HTR-8/SVneo (cell line): ENCODE results near the gene ZC3H8.
A peak's percentile ranks its signal among the peaks of the same experiment; 100 is the strongest.
"Not testable (repeated sequence)": the region's sequence is repeated elsewhere in the genome, so short reads cannot be mapped to it uniquely, and the experiment has no call there.

Experiments
- DNase-seq: peaks from one replicate; pipeline ENCODE4 v3.0.0; 2011; ENCODE audit warnings: low spot score, mixed read lengths; ENCODE audit not compliant: insufficient read length
- FAIRE-seq: peaks from 2 replicates; lab custom pipeline; 2011; peaks lifted over from hg19 to GRCh38; lab: Jason Lieb, UNC

Gene ZC3H8

DNA sequence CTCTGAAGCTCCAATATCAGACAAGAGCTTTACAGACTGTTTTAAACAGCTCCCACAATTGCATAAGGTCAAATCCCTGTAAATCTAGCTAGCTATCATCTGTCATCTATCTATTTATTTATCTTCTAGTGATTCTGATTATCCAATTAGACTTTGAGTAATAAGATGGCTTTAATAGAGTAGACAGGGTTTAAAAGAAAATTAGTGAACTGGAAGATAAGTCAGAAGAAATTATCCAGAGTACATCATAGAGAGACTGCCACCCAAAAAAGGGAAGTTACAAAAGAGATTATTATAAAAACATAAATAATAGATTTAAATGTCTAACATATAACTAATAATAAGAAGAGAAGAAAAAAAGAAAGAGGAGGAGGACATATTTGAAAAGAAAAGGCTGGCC is 8.0 kb upstream of the ZC3H8 start:
- FAIRE-seq (no peak), DNase-seq (no peak)

DNA sequence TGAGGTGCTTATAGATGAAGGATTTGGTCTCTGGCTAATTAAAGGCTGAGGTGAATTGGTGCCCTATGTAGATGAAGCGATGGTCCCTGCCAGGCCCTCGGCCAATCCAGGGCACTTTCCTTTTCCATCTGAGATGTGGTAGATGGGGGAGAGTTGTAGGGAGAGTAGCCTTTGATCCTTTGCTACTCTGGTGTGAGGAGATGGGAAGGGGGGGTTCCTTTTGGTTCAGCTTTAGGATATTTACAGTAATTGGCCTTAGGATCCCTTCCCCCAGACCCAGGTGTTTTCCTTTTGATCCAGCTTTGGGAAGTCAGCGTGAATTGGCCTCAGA is 5.4 kb upstream of the ZC3H8 start:
- no peak for FAIRE-seq

DNA sequence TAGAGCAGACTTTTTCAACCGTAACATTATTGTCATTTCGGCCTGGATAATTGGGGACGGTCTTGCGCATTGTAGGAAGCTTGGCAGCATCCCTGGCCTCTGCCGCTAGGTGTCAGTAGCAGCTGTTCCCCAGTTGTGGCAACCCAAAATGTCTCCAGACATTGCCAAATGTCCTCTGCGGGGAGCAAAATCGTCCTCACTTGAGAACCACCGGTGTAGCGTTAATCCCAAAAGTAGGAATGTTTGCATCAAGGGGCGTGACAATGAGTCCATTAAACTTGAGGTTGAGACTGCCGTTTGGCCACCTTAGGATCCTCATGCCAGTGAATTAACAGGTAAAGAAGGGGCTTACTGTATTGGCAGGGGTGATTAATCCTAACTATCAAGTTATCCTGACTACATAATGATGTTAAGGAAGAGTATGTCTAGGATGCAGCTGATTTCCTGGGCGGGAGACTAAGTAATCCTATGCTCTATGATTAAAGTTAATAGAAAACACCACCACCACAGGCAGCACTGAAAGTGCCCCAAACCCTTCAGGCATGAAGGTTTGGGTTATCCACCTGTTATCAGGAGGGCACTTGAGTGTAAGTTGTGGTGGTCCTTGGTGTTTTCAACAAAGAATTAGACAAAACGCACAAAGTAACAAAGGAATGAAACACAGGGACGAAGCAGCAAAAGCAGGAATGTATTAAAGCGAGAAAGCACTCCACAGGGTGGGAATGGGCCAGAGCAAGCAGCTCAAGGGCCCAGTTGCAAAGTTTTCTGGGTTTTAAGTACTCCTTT is 4.9 kb upstream of the ZC3H8 start:
- DNase-seq (peak; percentile 50), FAIRE-seq (peak; percentile 58)

More for the DNA sequence above, 5.4 kb upstream of the ZC3H8 start:
- DNase-seq, result no peak

DNA sequence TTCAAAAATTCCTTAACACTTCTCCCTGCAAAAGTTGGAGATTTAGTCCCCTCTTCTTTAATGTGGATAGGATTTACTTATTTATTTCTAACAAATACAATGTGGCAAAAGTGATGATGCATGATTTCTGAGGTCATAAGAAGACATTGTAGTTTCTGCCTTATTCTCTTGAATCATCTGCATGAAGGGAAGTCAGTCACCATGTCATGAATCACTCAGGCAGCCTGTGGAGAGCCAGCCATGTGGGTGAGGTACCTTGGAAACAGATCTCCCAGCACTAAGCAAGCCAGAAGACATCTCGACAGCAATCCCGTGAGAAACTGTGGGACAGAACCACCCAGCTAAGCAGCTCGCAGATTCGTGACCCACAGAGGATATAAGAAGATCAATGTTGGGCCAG is 2.7 kb upstream of the ZC3H8 start:
- FAIRE-seq, result no peak
- DNase-seq, result no peak

GRCh38 chr2:112256654-112257053 is 1.8 kb upstream of the ZC3H8 start:
- no peak for DNase-seq
- no peak for FAIRE-seq

- no peak for FAIRE-seq
- no peak for DNase-seq
Observed at GRCh38 chr2:112255875-112256274, 1.0 kb upstream of the ZC3H8 start.

GRCh38 chr2:112253261-112253815 is 1.5 kb downstream of the ZC3H8 start:
- DNase-seq (no peak), FAIRE-seq (no peak)

GRCh38 chr2:112251271-112251670 is 3.6 kb downstream of the ZC3H8 start:
- FAIRE-seq, result no peak
- no peak for DNase-seq

DNA sequence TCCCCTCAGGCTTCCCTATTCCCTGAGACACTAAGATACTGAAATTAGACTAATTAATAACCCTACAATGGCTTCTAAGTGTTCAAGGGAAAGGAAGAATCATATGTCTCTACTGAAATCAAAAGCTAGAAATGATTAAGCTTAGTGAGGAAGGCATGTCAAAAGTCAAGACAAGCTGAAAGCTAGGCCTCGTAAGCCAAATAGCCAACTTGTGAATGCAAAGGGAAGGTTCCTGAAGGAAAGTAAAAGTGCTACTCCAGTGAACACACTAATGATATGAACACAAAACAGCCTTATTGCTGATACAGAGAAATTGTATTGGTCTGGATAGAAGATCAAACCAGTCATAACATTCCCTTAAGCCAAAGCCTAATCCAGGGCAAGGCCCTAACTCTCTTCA is 10.0 kb downstream of the ZC3H8 start:
- FAIRE-seq (no peak), DNase-seq (no peak)

DNA sequence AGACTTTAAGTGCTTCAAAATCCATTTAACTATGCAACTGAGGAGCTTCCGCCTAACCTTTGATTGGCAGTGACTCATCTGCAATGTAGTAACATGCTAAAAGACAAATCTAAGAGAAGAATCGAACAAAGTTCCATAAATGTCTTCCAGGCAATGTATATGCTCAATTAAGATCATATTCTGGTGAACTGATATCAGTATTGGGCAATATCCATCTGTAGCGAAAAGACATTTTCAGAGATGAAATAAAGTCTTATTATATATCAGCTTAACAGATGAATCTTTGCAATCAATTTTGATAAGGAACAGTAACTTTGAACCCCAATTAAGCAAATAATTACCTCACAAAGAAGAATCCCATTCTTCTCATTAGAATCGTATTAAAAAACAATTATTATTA is 11.6 kb downstream of the ZC3H8 start:
- no peak for FAIRE-seq
- no peak for DNase-seq

- no peak for DNase-seq
- no peak for FAIRE-seq
Observed at GRCh38 chr2:112242384-112242783, 12.5 kb downstream of the ZC3H8 start.

DNA sequence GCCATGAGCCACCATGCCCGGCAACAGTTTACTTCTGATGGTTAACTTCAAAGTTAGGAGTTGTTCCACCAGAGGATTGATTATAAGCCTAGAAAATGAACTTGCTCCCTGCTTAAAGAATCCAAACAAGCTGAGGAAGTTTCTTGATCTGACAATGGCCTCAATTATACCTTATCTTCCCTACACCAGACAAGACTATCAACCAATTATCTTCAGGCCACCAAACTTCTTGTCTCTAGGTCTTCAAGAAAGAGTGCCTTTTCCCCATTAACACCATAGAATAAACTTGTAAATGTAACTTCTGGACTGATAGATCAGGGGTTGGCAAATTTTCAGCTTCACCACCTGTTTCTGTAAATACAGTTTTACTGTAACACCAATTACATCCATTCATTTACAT is 15.0 kb downstream of the ZC3H8 start:
- no peak for DNase-seq
- no peak for FAIRE-seq

GRCh38 chr2:112230371-112230770 is 24.5 kb downstream of the ZC3H8 start:
- DNase-seq, result no peak
- no peak for FAIRE-seq

- FAIRE-seq, result peak; percentile 67
- no peak for DNase-seq
Observed at GRCh38 chr2:112229348-112229747, 25.5 kb downstream of the ZC3H8 start.

- no peak for DNase-seq
- no peak for FAIRE-seq
Observed at GRCh38 chr2:112220831-112221230, 34.0 kb downstream of the ZC3H8 start.

- FAIRE-seq, result no peak
- no peak for DNase-seq
Observed at GRCh38 chr2:112220186-112220585, 34.7 kb downstream of the ZC3H8 start.

GRCh38 chr2:112217854-112218253 is 37.0 kb downstream of the ZC3H8 start:
- DNase-seq, result no peak
- no peak for FAIRE-seq

- peak; percentile 12 for DNase-seq
- no peak for FAIRE-seq
Observed at GRCh38 chr2:112216167-112216566, 38.7 kb downstream of the ZC3H8 start.

- not testable (repeated sequence) for DNase-seq, FAIRE-seq
Observed at GRCh38 chr2:112207905-112208304, 46.9 kb downstream of the ZC3H8 start.

- no peak for DNase-seq
- no peak for FAIRE-seq
Observed at GRCh38 chr2:112204411-112204810, 50.4 kb downstream of the ZC3H8 start.

DNA sequence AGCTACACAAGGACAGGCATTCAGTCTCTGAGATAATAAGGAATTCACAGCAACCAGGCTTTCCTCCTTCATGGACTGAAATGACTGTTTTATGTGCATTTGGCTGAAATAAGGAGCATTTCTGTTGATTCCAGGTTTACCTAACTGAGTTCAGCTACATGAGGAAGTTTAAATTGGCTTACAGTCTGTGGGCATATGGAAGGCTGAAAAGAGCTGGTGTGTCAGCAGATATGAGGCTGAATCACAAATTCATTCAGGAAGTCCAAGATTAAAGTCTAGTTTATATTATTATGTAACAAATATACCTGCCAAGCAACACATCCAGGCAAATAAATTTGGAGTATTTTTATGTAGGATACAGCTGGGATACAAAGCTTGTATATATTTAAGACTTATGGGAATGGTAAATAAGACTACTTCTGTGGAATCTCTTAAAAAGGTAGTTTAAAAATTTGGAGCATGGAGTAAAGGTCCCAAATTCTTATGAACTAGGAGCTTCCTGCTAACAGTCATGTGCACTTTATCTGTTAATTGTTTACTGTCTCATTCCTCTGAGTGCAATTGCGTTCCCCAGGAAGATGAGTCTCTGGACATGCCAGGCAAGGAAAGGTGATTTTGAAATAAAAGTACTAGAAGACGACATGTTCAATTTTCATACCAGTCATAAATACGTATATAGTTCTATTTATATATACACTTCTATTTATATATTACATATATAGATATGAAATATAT is 53.0 kb downstream of the ZC3H8 start:
- DNase-seq (no peak), FAIRE-seq (no peak)
